ENCODE results near the gene KRTAP5-11.
"Not testable (repeated sequence)": the region's sequence is repeated elsewhere in the genome, so short reads cannot be mapped to it uniquely, and the experiment has no call there.

DNA sequence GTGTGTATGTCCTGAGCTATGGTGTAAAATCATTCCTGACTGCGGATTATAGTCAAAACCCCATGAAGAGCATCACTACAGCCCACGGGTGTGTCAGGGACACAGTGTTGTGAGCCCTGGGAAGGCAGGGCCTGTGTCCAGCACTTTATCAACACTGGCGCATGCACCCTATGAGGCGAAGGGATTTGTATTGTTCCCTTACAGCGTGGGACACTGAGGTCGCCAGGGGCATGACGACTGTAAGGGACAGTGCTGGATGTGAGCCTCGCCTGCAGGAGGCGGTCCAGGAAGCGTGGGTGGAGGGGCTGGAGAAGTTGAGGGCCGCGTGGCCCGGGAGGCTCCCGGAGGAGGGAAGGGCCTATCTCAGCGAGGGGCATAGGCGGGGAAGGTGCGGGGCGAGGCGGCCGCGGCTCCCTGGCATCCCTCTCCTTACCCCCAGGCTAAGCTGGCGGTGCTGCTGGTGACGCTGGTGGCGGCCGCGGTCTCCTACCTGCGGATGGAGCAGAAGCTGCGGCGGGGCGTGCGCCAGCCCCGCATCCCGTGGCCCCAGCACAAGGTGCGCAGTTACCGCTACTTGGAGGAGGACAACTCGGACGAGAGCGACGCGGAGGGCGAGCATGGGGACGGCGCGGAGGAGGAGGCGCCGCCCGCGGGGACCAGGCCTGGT is 24.3 kb upstream of the KRTAP5-11 start:
- TF ChIP-seq TCF12 (IDR thresholded peaks at IDR 0.05; ENCODE audit: low read depth, low read length); SIRT6 (IDR thresholded peaks at IDR 0.05; ENCODE audit: low read length); RFX5 (IDR thresholded peaks at IDR 0.05; ENCODE audit: borderline replicate concordance, low read depth, low read length); EP300 (IDR thresholded peaks at IDR 0.05; ENCODE audit: borderline replicate concordance in 1 of 2, low read depth in 2 of 2, low read length in 2 of 2); SP1 (IDR thresholded peaks at IDR 0.05; ENCODE audit: low read depth, low read length); EGR1 (IDR thresholded peaks at IDR 0.05; ENCODE audit: borderline replicate concordance, low read depth, low read length); BACH1 (IDR thresholded peaks at IDR 0.05; ENCODE audit: low read length); SRF (IDR thresholded peaks at IDR 0.05; ENCODE audit: low read depth, low read length); RNF2 (IDR thresholded peaks at IDR 0.05; ENCODE audit: borderline replicate concordance, low read depth, low read length, missing control alignments, poor library complexity, severe bottlenecking); RAD21 (IDR thresholded peaks at IDR 0.05 in 1 of 2, conservative IDR thresholded peaks at IDR 0.05 in 1 of 2; ENCODE audit: low read depth in 2 of 2, low read length in 2 of 2): not testable (repeated sequence)
- TF ChIP-seq, protein P1, sequence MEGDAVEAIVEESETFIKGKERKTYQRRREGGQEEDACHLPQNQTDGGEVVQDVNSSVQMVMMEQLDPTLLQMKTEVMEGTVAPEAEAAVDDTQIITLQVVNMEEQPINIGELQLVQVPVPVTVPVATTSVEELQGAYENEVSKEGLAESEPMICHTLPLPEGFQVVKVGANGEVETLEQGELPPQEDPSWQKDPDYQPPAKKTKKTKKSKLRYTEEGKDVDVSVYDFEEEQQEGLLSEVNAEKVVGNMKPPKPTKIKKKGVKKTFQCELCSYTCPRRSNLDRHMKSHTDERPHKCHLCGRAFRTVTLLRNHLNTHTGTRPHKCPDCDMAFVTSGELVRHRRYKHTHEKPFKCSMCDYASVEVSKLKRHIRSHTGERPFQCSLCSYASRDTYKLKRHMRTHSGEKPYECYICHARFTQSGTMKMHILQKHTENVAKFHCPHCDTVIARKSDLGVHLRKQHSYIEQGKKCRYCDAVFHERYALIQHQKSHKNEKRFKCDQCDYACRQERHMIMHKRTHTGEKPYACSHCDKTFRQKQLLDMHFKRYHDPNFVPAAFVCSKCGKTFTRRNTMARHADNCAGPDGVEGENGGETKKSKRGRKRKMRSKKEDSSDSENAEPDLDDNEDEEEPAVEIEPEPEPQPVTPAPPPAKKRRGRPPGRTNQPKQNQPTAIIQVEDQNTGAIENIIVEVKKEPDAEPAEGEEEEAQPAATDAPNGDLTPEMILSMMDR (IDR thresholded peaks at IDR 0.05; ENCODE audit: control extremely low read depth in 1 of 3, insufficient read depth in 1 of 3, low read depth in 1 of 3, low read length in 3 of 3): peak in 1 of 3 experiments; percentile 17; a peak in 1 of 4 replicates

All from H1 (cell line).